Osteocyte (in vitro differentiated cells): ENCODE results near the gene TACSTD2. TPM values are rescaled to one million over a fixed set of nuclear protein-coding genes. Genes with fewer than 3 reads are reported as not detected.

Experiments
- total RNA-seq: library from RNA; stranded (reverse); gene quantifications from 2 replicates; pipeline ENCODE4 v1.2.1, GENCODE V29; 2021

Gene TACSTD2
- total RNA-seq, 1 donor from 2014 or later: not detected

Other genes starting within 250 kb of the TACSTD2 start
- gene OMA1, start 30.5 kb downstream of the TACSTD2 start, total RNA-seq: 9.2 and 12.1 TPM in 2 replicates
- 38.6 and 39.5 TPM in 2 replicates for gene MYSM1, start 122.8 kb upstream of the TACSTD2 start, total RNA-seq
- 115 and 134 TPM in 2 replicates for gene JUN, start 206.8 kb upstream of the TACSTD2 start, total RNA-seq